ENCODE measurements around the gene AP4M1. TPM values are rescaled to one million over a fixed set of nuclear protein-coding genes. Genes with fewer than 3 reads are reported as not detected.
A peak's percentile ranks its signal among the peaks of the same experiment; 100 is the strongest.

Gene AP4M1
- total RNA-seq, 4 donors from 2014 or later, result 5.0 to 52.0 (median 33.6) TPM

- H3K4me1 ChIP-seq, result peaks cover 4 to 6% of the 10 kb centered on the region in 2 donors
- TF ChIP-seq CTCF (IDR thresholded peaks at IDR 0.05), result no peak
- no peak for TF ChIP-seq POLR2A (IDR thresholded peaks at IDR 0.05)
- H3K27me3 ChIP-seq, result no peaks in the 10 kb centered on the region
- H3K4me3 ChIP-seq, result peak overlapping the region; percentile 74 to 83
- H3K27ac ChIP-seq, result peak overlapping the region; percentile 84 to 94
- intact Hi-C loops (cut with DNase I; ENCODE audit: low total_unique reads), result no loop called here
- DNase-seq, result no peak
- no peaks in the 10 kb centered on the region for H3K9me3 ChIP-seq
- no peaks in the 10 kb centered on the region for H3K36me3 ChIP-seq
Measured at GRCh38 chr7:100118388-100119071, 17.1 kb downstream of the AP4M1 start.

GRCh38 chr7:100119072-100119969, 17.9 kb downstream of the AP4M1 start, which contains the start of the genes CNPY4 and TAF6:
Gene CNPY4, plus strand, starts transcription at chr7:100119634. Its CDS starts 111 bp downstream, at chr7:100119745.
Gene TAF6, minus strand, starts transcription at chr7:100119358. Its CDS starts 5,149 bp downstream, at chr7:100114209.
- intact Hi-C loops (cut with DNase I; ENCODE audit: low total_unique reads), result no loop called here
- TF ChIP-seq POLR2A (IDR thresholded peaks at IDR 0.05) (peak in 1 of 2 donors; percentile 57), CTCF (IDR thresholded peaks at IDR 0.05) (peak in 2 of 4 experiments; percentile 17 to 20)
- no peaks in the 10 kb centered on the region for H3K36me3 ChIP-seq
- H3K9me3 ChIP-seq, result no peaks in the 10 kb centered on the region
- DNase-seq, result peak; percentile 96 to 97
- peak within 1 kb of the TSS; percentile 84 to 94 for H3K27ac ChIP-seq
- no peaks in the 10 kb centered on the region for H3K27me3 ChIP-seq
- H3K4me1 ChIP-seq, result peaks cover 4 to 6% of the 10 kb centered on the region in 2 donors
- H3K4me3 ChIP-seq, result peak within 1 kb of the TSS; percentile 74 to 83

- TF ChIP-seq POLR2A (IDR thresholded peaks at IDR 0.05) (no peak), CTCF (IDR thresholded peaks at IDR 0.05) (no peak)
- peak overlapping the region; percentile 84 to 94 for H3K27ac ChIP-seq
- no peaks in the 10 kb centered on the region for H3K27me3 ChIP-seq
- peak; percentile 75 to 80 for DNase-seq
- H3K36me3 ChIP-seq, result no peaks in the 10 kb centered on the region
- intact Hi-C loops (cut with DNase I; ENCODE audit: low total_unique reads), result no loop called here
- H3K9me3 ChIP-seq, result no peaks in the 10 kb centered on the region
- H3K4me3 ChIP-seq, result peak overlapping the region; percentile 74 to 83
- peaks cover 4 to 6% of the 10 kb centered on the region in 2 donors for H3K4me1 ChIP-seq
Measured at GRCh38 chr7:100119970-100120732, 18.7 kb downstream of the AP4M1 start.

- TF ChIP-seq CTCF (IDR thresholded peaks at IDR 0.05), result no peak
- no peak for TF ChIP-seq POLR2A (IDR thresholded peaks at IDR 0.05)
- Histone ChIP-seq H3K27me3 (no peaks in the 10 kb centered on the region), H3K27ac (peak overlapping the region; percentile 84 to 94), H3K4me3 (peak overlapping the region in 1 of 2 donors; percentile 74), H3K9me3 (no peaks in the 10 kb centered on the region), H3K4me1 (peaks cover 4 to 6% of the 10 kb centered on the region in 2 donors), H3K36me3 (no peaks in the 10 kb centered on the region)
- DNase-seq, result no peak
- intact Hi-C loops (cut with DNase I; ENCODE audit: low total_unique reads), result no loop called here
Measured at GRCh38 chr7:100120733-100121036, 19.2 kb downstream of the AP4M1 start.

All from uterus (tissue), 4 donors.